HepG2 (cell line): ENCODE data around the gene CLEC16A. TPM values are rescaled to one million over a fixed set of nuclear protein-coding genes. Genes with fewer than 3 reads are reported as not detected.
A peak's percentile ranks its signal among the peaks of the same experiment; 100 is the strongest.

Source experiments
- NCOR1 ChIP-seq: fragments of 200-600 bp; sonication (generic); IDR thresholded peaks from 2 replicates; pipeline ENCODE4 v1.7.0; 2017; ENCODE audit warnings: antibody characterized with exemption, low read length, borderline replicate concordance
- NR2F6 ChIP-seq, 2 experiments: IDR thresholded peaks; 2 replicates each; pipeline ENCODE4 v1.6.1; 2016; ENCODE audit warnings: antibody characterized with exemption in 1 of 2, mild to moderate bottlenecking in 1 of 2
- TCF7 ChIP-seq: sonication (generic); IDR thresholded peaks from 2 replicates; pipeline ENCODE4 v1.6.1; 2016; ENCODE audit warnings: antibody characterized with exemption, low read depth
- ZBTB40 ChIP-seq, 2 experiments: fragments of 450-650 bp in 1 of 2; sonication (generic) in 1 of 2; formaldehyde crosslinking in 1 of 2; IDR thresholded peaks; 2 replicates each; pipeline versions ENCODE4 v1.6.1 to v1.8.0; 2016 to 2022; ENCODE audit warnings: antibody characterized with exemption in 1 of 2, mild to moderate bottlenecking in 1 of 2, missing genetic modification reagents in 1 of 2
- ZBTB44 ChIP-seq: sonication (generic); formaldehyde crosslinking; IDR thresholded peaks from 2 replicates; pipeline ENCODE4 v1.4.0; 2020; ENCODE audit warnings: missing genetic modification reagents
- ZNF292 ChIP-seq: sonication (generic); formaldehyde crosslinking; IDR thresholded peaks from 2 replicates; pipeline ENCODE4 v1.8.1; 2022; ENCODE audit warnings: mild to moderate bottlenecking, low read depth, missing genetic modification reagents, borderline replicate concordance
- ZNF839 ChIP-seq: sonication (generic); formaldehyde crosslinking; IDR thresholded peaks from 2 replicates; pipeline ENCODE4 v1.4.0; 2020; ENCODE audit warnings: missing genetic modification reagents, mild to moderate bottlenecking, borderline replicate concordance
- ZZZ3 ChIP-seq: sonication (generic); formaldehyde crosslinking; IDR thresholded peaks from 2 replicates; pipeline ENCODE4 v1.4.0; 2020; ENCODE audit warnings: missing genetic modification reagents, mild to moderate bottlenecking, borderline replicate concordance
- polyA plus RNA-seq, 8 experiments: library from polyadenylated mRNA; depleted of rRNA in 3 of 8; stranded (reverse) in 7 of 8; unstranded in 1 of 8; fragments of >200 nt; fragmentation: Illumina TruSeq in 4 of 8; extraction: Trizol in 4 of 8; gene quantifications; 2 replicates each; pipeline versions ENCODE4 v1.2.1 to v1.2.3, GENCODE V29; 2011 to 2016; ENCODE audit warnings: low read depth in 4 of 8, missing spikeins in 1 of 8, mixed read lengths in 1 of 8; ENCODE audit not compliant: insufficient read depth in 1 of 8
- total RNA-seq, 5 experiments: library from RNA; depleted of rRNA; stranded (reverse); fragments of >200 nt; fragmentation: Illumina TruSeq; extraction: Trizol; gene quantifications; 2 replicates each; pipeline ENCODE4 v1.2.3, GENCODE V29; 2016; ENCODE audit warnings: low read depth in 1 of 5

The CLEC16A gene
- total and polyA plus RNA-seq, 2 of the 13 experiments (the other 11 are each of a cell fraction or from before 2014, with no cell fraction given), result 8.5 to 10.3 TPM

- TF ChIP-seq ZBTB40 (IDR thresholded peaks at IDR 0.05) (no peak), ZBTB40 (CRISPR knock-in tag; IDR thresholded peaks at IDR 0.05) (no peak), ZZZ3 (CRISPR knock-in tag) (no peak), ZNF839 (0 out of 2 replicates have a peak, but pooled peaks have one; percentile 34), TCF7 (no peak), ZNF292 (CRISPR knock-in tag) (no peak), NCOR1 (no peak), NR2F6 (IDR thresholded peaks at IDR 0.05) (no peak), NR2F6 (CRISPR knock-in tag; IDR thresholded peaks at IDR 0.05) (peak; percentile 63; the same call in 1 of the 2 replicates), ZBTB44 (CRISPR knock-in tag) (no peak)
These were observed 25.9 kb upstream of the CLEC16A start (continued) for GRCh38 chr16:10918294-10919002.
